ENCODE data around the gene RPRD1B.

DNA sequence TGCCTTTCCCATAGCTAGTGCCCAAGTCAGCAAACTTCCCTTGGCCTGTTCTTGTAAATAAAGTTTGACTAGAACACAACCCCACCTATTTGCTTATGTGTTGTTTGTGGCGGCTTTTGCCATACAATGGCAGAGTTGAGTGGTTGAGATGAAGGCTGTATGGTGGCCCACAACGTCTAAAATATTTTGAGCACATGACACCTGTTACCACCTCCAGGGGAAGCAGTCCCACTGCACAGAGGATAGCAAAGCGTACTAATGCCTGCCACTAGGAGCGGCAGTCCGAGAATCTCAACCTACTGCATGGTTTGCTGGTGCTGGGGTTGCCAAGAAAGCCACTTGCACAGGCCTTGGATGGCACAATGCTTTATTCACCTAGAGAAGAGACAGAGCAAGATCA, 72.9 kb downstream of the RPRD1B start:
- TF ChIP-seq, protein P1, sequence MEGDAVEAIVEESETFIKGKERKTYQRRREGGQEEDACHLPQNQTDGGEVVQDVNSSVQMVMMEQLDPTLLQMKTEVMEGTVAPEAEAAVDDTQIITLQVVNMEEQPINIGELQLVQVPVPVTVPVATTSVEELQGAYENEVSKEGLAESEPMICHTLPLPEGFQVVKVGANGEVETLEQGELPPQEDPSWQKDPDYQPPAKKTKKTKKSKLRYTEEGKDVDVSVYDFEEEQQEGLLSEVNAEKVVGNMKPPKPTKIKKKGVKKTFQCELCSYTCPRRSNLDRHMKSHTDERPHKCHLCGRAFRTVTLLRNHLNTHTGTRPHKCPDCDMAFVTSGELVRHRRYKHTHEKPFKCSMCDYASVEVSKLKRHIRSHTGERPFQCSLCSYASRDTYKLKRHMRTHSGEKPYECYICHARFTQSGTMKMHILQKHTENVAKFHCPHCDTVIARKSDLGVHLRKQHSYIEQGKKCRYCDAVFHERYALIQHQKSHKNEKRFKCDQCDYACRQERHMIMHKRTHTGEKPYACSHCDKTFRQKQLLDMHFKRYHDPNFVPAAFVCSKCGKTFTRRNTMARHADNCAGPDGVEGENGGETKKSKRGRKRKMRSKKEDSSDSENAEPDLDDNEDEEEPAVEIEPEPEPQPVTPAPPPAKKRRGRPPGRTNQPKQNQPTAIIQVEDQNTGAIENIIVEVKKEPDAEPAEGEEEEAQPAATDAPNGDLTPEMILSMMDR (conservative IDR thresholded peaks at IDR 0.05; ENCODE audit: low read length): no peak
- no peak for TF ChIP-seq EZH2phosphoT487 (IDR thresholded peaks at IDR 0.05; ENCODE audit: borderline replicate concordance)
